GM18505 (cell line): ENCODE measurements around the gene PTPRD.

Experiments
- ATAC-seq: cut with Tn5 transposase; IDR thresholded peaks from one replicate; pipeline ENCODE4 v1.9.1; 2021; ENCODE audit not compliant: unreplicated experiment
- POLR2A ChIP-seq: IDR thresholded peaks from 4 replicates; pipeline ENCODE4 v1.6.1; 2011; ENCODE audit warnings: borderline replicate concordance; ENCODE audit not compliant: insufficient read depth, insufficient read length; ENCODE audit errors: extremely low read depth

Gene PTPRD

GRCh38 chr9:8268216-8268878 is 2344.5 kb downstream of the PTPRD start:
- no peak for TF ChIP-seq POLR2A
- no peak for ATAC-seq

GRCh38 chr9:8267636-8268035 is 2345.2 kb downstream of the PTPRD start:
- TF ChIP-seq POLR2A, result no peak
- no peak for ATAC-seq

- no peak for ATAC-seq
- TF ChIP-seq POLR2A, result no peak
Observed at GRCh38 chr9:8266861-8267260, 2345.9 kb downstream of the PTPRD start.

- no peak for TF ChIP-seq POLR2A
- no peak for ATAC-seq
Observed at GRCh38 chr9:8265281-8265680, 2347.5 kb downstream of the PTPRD start.
